AG04449 (cell line): Measurements from ENCODE around the gene TRABD2B.

Source experiments
- CTCF ChIA-PET: fragments of 350-600 bp; formaldehyde crosslinking; extraction: SDS; loops from one replicate; lab custom pipeline; 2021; ENCODE audit warnings: antibody characterized with exemption; lab: Yijun Ruan, JAX
- POLR2A ChIA-PET: fragments of 400-600, 350-600 bp; formaldehyde crosslinking; extraction: SDS; loops from one replicate; lab custom pipeline; 2020; ENCODE audit warnings: antibody characterized with exemption, inconsistent platforms; lab: Yijun Ruan, JAX
- DNase-seq: peaks from one replicate; pipeline ENCODE4 v3.0.0-alpha.2; 2010; ENCODE audit warnings: low read depth, low spot score
- H3K4me3 ChIP-seq: 2 replicates; pipeline ENCODE4 v1.5.1; 2011; ENCODE audit warnings: low read depth, mild to moderate bottlenecking, control low read depth, low read length
- CTCF ChIP-seq: IDR thresholded peaks from one replicate; pipeline ENCODE4 v1.5.1; 2011; ENCODE audit warnings: mild to moderate bottlenecking, moderate library complexity, low read length, control low read depth, inconsistent platforms; ENCODE audit not compliant: insufficient read depth; ENCODE audit errors: missing control alignments

The TRABD2B gene

DNA sequence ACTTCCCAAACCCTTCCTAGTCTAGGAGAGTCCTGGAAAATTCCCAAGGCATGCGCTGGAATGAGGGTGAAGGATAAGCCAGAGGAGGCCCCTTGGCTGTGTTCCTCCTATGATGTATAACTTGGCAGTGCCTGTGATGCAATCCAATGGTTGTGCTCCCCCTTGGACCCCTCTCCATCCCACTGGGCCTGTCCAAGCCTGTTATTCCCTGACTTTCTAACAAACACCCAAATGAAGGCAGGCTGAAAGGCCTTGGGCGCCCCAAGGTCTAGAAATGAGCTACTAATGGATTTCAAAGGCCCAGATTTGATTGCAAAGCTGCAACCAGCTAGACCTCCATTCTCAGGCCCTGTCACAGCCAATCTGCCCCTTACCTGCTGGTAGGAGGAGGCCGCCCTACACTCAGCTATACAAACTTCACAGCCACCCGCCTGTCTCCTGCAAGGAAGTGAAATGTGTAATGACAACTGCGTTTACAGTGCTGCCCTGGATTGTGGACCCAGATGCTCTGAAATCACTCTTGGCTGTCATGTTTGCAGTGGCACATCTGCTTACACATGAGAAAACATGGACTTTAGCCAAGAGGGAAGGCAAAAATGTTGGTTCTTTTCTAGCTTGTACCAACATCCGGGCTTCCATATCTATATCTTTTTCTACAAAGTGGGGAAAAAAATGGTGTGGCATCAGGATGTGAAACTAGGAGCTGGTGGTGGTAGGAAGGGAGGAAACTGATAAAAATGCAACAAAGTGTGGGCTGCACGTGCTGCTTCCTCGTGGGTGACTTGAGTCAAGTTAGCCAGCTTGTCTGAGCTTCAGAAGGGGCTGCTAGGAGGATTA, 130.4 kb downstream of the TRABD2B start:
- no peak for DNase-seq
- ChIA-PET POLR2A (no interaction called here), CTCF (no interaction called here)
- no peak overlapping the region for H3K4me3 ChIP-seq
- no peak for TF ChIP-seq CTCF

GRCh38 chr1:47865881-47866535, 131.2 kb downstream of the TRABD2B start:
- ChIA-PET POLR2A (no interaction called here), CTCF (no interaction called here)
- no peak for DNase-seq
- TF ChIP-seq CTCF: no peak
- no peak overlapping the region for H3K4me3 ChIP-seq

DNA sequence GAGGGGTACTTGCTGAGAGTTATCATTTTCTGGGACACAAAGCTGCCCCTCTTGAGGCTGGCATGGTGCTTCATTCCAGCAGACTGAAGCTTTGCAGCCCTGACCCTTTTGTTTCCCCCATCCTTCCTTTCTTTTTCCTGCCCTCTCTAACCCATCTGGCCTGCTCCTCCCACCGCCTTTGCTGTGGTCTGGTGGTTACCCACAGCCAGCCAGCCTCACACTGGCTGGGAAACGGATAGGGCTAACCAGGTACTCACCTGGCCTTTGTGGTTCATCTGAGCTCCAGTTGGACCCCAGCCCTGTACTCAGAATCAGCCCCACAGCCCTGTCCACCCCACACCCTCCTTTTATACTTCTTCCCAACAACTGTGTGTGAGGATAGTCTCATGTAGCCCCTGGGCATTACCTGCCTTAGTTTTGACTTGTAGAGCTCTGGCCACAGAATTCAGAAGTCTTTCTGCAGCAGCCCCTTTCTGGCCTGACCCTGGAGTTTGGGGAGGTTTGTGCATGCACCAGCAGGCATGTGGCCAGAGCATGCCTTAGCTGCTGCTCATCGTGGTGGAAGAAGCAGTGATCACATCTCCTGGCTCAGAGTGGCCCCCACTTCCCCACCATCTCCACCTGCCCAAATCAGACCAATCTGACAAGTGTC, 138.0 kb downstream of the TRABD2B start:
- H3K4me3 ChIP-seq: no peak overlapping the region
- no peak for TF ChIP-seq CTCF
- CTCF ChIA-PET: no interaction called here
- POLR2A ChIA-PET: no interaction called here
- no peak for DNase-seq

DNA sequence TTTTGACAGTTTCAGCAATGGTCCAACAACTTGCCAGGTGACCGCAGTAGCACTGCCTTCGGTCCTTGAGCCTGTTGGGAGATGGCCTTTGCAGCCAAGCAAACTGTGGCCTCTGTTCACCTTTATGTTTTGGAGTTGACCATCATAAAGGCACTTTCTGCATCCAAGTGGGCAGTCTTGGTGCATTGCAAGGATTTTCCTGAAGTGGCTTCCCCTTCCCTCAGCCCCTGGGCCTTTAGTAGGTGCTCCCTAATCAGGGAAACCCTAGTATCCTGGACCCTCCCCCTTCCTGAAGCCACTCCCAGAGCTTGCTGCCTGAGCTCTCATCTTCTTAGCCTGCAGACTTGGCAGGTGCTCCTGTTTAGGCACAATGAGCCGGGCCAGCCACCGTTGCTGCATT, 140.2 kb downstream of the TRABD2B start:
- no peak overlapping the region for H3K4me3 ChIP-seq
- no peak for DNase-seq
- ChIA-PET POLR2A (no interaction called here), CTCF (no interaction called here)
- TF ChIP-seq CTCF: no peak

DNA sequence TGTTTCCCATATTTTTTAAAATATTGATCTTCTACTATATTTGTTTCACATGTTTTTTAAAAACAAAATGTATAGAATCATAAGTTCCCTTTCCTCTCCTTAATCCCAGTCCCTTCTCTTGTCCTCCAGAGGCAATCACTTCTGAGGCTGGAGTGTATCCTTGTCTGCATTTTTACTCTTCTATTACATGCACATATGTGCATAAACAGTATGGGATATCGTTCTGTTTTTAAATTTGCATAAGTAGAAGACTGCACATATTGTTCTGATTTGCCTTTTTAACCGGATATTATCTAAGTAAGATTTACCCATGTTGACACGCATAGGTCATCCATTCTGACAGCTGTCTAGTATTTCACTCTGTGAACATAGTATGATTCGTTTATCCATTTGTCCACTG, 142.0 kb downstream of the TRABD2B start:
- H3K4me3 ChIP-seq: no peak overlapping the region
- CTCF ChIA-PET: no interaction called here
- no peak for DNase-seq
- POLR2A ChIA-PET: no interaction called here
- no peak for TF ChIP-seq CTCF

- CTCF ChIA-PET: no interaction called here
- H3K4me3 ChIP-seq: no peak overlapping the region
- DNase-seq: no peak
- POLR2A ChIA-PET: no interaction called here
- no peak for TF ChIP-seq CTCF
Measured at GRCh38 chr1:47854552-47855144, 142.5 kb downstream of the TRABD2B start.
